Breast epithelium (tissue), 3 donors: Measurements from ENCODE around the gene PRRX1.

ENCODE experiments used
- POLR2AphosphoS5 ChIP-seq, 3 donors: sonication (generic); formaldehyde crosslinking; IDR thresholded peaks; one replicate each; pipeline ENCODE4 v1.6.1; 2017; ENCODE audit warnings: antibody characterized with exemption in 3 of 3
- TF ChIP-seq, protein P1 (sequence below), 3 donors: fragments of 450-650 bp; IDR thresholded peaks; one replicate each; pipeline ENCODE4 v1.5.1; 2016 to 2017; ENCODE audit warnings: antibody characterized with exemption in 3 of 3, mild to moderate bottlenecking in 3 of 3, moderate library complexity in 3 of 3

- TF ChIP-seq, protein P1, sequence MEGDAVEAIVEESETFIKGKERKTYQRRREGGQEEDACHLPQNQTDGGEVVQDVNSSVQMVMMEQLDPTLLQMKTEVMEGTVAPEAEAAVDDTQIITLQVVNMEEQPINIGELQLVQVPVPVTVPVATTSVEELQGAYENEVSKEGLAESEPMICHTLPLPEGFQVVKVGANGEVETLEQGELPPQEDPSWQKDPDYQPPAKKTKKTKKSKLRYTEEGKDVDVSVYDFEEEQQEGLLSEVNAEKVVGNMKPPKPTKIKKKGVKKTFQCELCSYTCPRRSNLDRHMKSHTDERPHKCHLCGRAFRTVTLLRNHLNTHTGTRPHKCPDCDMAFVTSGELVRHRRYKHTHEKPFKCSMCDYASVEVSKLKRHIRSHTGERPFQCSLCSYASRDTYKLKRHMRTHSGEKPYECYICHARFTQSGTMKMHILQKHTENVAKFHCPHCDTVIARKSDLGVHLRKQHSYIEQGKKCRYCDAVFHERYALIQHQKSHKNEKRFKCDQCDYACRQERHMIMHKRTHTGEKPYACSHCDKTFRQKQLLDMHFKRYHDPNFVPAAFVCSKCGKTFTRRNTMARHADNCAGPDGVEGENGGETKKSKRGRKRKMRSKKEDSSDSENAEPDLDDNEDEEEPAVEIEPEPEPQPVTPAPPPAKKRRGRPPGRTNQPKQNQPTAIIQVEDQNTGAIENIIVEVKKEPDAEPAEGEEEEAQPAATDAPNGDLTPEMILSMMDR (IDR thresholded peaks at IDR 0.05): no peak
- no peak for TF ChIP-seq POLR2AphosphoS5 (IDR thresholded peaks at IDR 0.05)
Observed at GRCh38 chr1:170661646-170662411, 2.1 kb upstream of the PRRX1 start.
